Caco-2 (cell line): ENCODE data around the gene CDK14. TPM values are rescaled to one million over a fixed set of nuclear protein-coding genes. Genes with fewer than 3 reads are reported as not detected.

Experiments
- BruUV-seq: library from RNA; stranded (reverse); fragments of 400-500 nt; replicated peaks from 2 replicates; lab custom pipeline; 2021; lab: Mats Ljungman, UMichigan
- CTCF ChIA-PET: fragments of 300-600 bp; sonication (Branson Sonifier 250); formaldehyde crosslinking; loops from one replicate; lab custom pipeline; 2022; ENCODE audit warnings: antibody characterized with exemption; lab: Charles Lee
- POLR2A ChIA-PET: fragments of 300-600 bp; sonication (Branson Sonifier 250); formaldehyde crosslinking; loops from one replicate; lab custom pipeline; 2022; ENCODE audit warnings: antibody characterized with exemption; lab: Charles Lee
- DNase-seq, 2 experiments: peaks; one replicate each; pipeline versions ENCODE4 v3.0.0 to v3.0.0-alpha.2; 2020 to 2022
- H3K27me3 ChIP-seq: replicated peaks from 2 replicates; pipeline ENCODE4 v1.6.0; 2011; ENCODE audit warnings: low read length; ENCODE audit not compliant: control insufficient read depth, insufficient read depth
- H3K36me3 ChIP-seq: 2 replicates; pipeline ENCODE4 v1.5.1; 2011; ENCODE audit warnings: low read length; ENCODE audit not compliant: control insufficient read depth, insufficient read depth
- H3K4me1 ChIP-seq: fragments of 250-450 bp; sonication (Bioruptor Pico); 2 replicates; pipeline ENCODE4 v1.5.1; 2020; ENCODE audit warnings: mild to moderate bottlenecking
- H3K4me3 ChIP-seq: 2 replicates; pipeline ENCODE4 v1.5.1; 2011; ENCODE audit warnings: low read depth, mild to moderate bottlenecking, control low read depth, low read length
- H3K9me3 ChIP-seq: fragments of 250-450 bp; sonication (Bioruptor Pico); 2 replicates; pipeline ENCODE4 v1.5.1; 2020; ENCODE audit warnings: mild to moderate bottlenecking, moderate library complexity
- H3K27ac Mint-ChIP-seq: one replicate; pipeline ENCODE4 v1.8.0; 2022; ENCODE audit warnings: mixed read lengths; ENCODE audit not compliant: unreplicated experiment
- H3K27me3 Mint-ChIP-seq: one replicate; pipeline ENCODE4 v1.8.0; 2022; ENCODE audit warnings: mixed read lengths; ENCODE audit not compliant: insufficient read depth, unreplicated experiment
- H3K36me3 Mint-ChIP-seq: one replicate; pipeline ENCODE4 v1.8.0; 2022; ENCODE audit warnings: mild to moderate bottlenecking, mixed read lengths; ENCODE audit not compliant: insufficient read depth, unreplicated experiment
- H3K4me1 Mint-ChIP-seq: one replicate; pipeline ENCODE4 v1.8.0; 2022; ENCODE audit warnings: low read depth, mixed read lengths; ENCODE audit not compliant: unreplicated experiment
- H3K4me3 Mint-ChIP-seq: one replicate; pipeline ENCODE4 v1.8.0; 2022; ENCODE audit warnings: mild to moderate bottlenecking, moderate library complexity, mixed read lengths; ENCODE audit not compliant: unreplicated experiment
- H3K9me3 Mint-ChIP-seq: one replicate; pipeline ENCODE4 v1.8.0; 2022; ENCODE audit warnings: mixed read lengths; ENCODE audit not compliant: unreplicated experiment
- CTCF ChIP-seq, 2 experiments: fragments of 200-600 bp in 1 of 2; IDR thresholded peaks; 1 replicate in 1 of 2; 2 replicates in 1 of 2; pipeline versions ENCODE4 v1.5.1 to v1.8.0; 2011 to 2022; ENCODE audit warnings: antibody characterized with exemption in 1 of 2, control low read depth in 1 of 2, inconsistent platforms in 1 of 2, low read depth in 1 of 2, low read length in 1 of 2, mild to moderate bottlenecking in 1 of 2, moderate library complexity in 1 of 2; ENCODE audit not compliant: insufficient read depth in 1 of 2, severe bottlenecking in 1 of 2, unreplicated experiment in 1 of 2
- intact Hi-C: fragments of 100-400 bp; cut with micrococcal nuclease; formaldehyde crosslinking; loops from one replicate; pipeline ENCODE4 v1.10.0; 2022; ENCODE audit not compliant: unreplicated experiment
- total RNA-seq: library from RNA; stranded (reverse); gene quantifications from 2 replicates; pipeline ENCODE4 v1.2.3, GENCODE V29; 2022

CDK14 gene
- total RNA-seq, 1 experiment from 2014 or later = 18.2 TPM

GRCh38 chr7:90568213-90568612 lies 27.9 kb upstream of the CDK14 start:
- H3K36me3 ChIP-seq = no peaks in the 10 kb centered on the region
- CTCF ChIA-PET = no interaction called here
- no peak overlapping the region for H3K27ac Mint-ChIP-seq
- peaks cover 12% of the 10 kb centered on the region for H3K4me1 ChIP-seq
- no peaks in the 10 kb centered on the region for H3K27me3 ChIP-seq
- no TSS peak for BruUV-seq
- POLR2A ChIA-PET = no interaction called here
- peaks cover 7% of the 10 kb centered on the region for H3K4me1 Mint-ChIP-seq
- no peak for TF ChIP-seq CTCF (IDR thresholded peaks at IDR 0.05; ENCODE audit: insufficient read depth in 1 of 2, low read depth in 1 of 2, low read length in 1 of 2, severe bottlenecking in 1 of 2, unreplicated experiment in 1 of 2)
- H3K9me3 ChIP-seq = no peaks in the 10 kb centered on the region
- H3K9me3 Mint-ChIP-seq = no peaks in the 10 kb centered on the region
- H3K4me3 Mint-ChIP-seq = no peak overlapping the region
- intact Hi-C loops = no loop called here
- H3K27me3 Mint-ChIP-seq = no peaks in the 10 kb centered on the region
- H3K4me3 ChIP-seq = no peak overlapping the region
- DNase-seq = no peak
- H3K36me3 Mint-ChIP-seq = no peaks in the 10 kb centered on the region

- Histone ChIP-seq H3K36me3 (no peaks in the 10 kb centered on the region), H3K4me3 (no peak overlapping the region), H3K4me1 (peaks cover 21% of the 10 kb centered on the region), H3K27me3 (no peaks in the 10 kb centered on the region), H3K9me3 (no peaks in the 10 kb centered on the region)
- DNase-seq = no peak
- Mint-ChIP-seq H3K27me3 (no peaks in the 10 kb centered on the region), H3K36me3 (no peaks in the 10 kb centered on the region), H3K4me3 (no peak overlapping the region), H3K9me3 (no peaks in the 10 kb centered on the region), H3K4me1 (peaks cover 7% of the 10 kb centered on the region), H3K27ac (no peak overlapping the region)
- TF ChIP-seq CTCF (IDR thresholded peaks at IDR 0.05; ENCODE audit: insufficient read depth in 1 of 2, low read depth in 1 of 2, low read length in 1 of 2, severe bottlenecking in 1 of 2, unreplicated experiment in 1 of 2) = no peak
- BruUV-seq = no TSS peak
- intact Hi-C loops = no loop called here
- POLR2A ChIA-PET = no interaction called here
- CTCF ChIA-PET = no interaction called here
Observed at GRCh38 chr7:90569368-90569767, 26.8 kb upstream of the CDK14 start.

- no peaks in the 10 kb centered on the region for H3K9me3 Mint-ChIP-seq
- no peak for DNase-seq
- H3K4me1 Mint-ChIP-seq = peaks cover 7% of the 10 kb centered on the region
- H3K27me3 ChIP-seq = no peaks in the 10 kb centered on the region
- H3K27me3 Mint-ChIP-seq = no peaks in the 10 kb centered on the region
- POLR2A ChIA-PET = no interaction called here
- no peak overlapping the region for H3K27ac Mint-ChIP-seq
- no TSS peak for BruUV-seq
- no peaks in the 10 kb centered on the region for H3K9me3 ChIP-seq
- intact Hi-C loops = no loop called here
- H3K36me3 ChIP-seq = no peaks in the 10 kb centered on the region
- CTCF ChIA-PET = no interaction called here
- peaks cover 32% of the 10 kb centered on the region for H3K4me1 ChIP-seq
- H3K4me3 Mint-ChIP-seq = no peak overlapping the region
- no peak overlapping the region for H3K4me3 ChIP-seq
- H3K36me3 Mint-ChIP-seq = no peaks in the 10 kb centered on the region
- no peak for TF ChIP-seq CTCF (IDR thresholded peaks at IDR 0.05; ENCODE audit: insufficient read depth in 1 of 2, low read depth in 1 of 2, low read length in 1 of 2, severe bottlenecking in 1 of 2, unreplicated experiment in 1 of 2)
Observed at GRCh38 chr7:90570373-90570959, 25.7 kb upstream of the CDK14 start.
